Loucy (cell line): ENCODE results near the gene PGR.

Experiments used
- H2AFZ ChIP-seq: fragments of 200-600 bp; sonication (generic); 2 replicates; pipeline ENCODE4 v1.6.0; 2016; ENCODE audit warnings: antibody characterized with exemption, mild to moderate bottlenecking, low read length, moderate library complexity
- H3F3A ChIP-seq: fragments of 200-600 bp; 2 replicates; pipeline ENCODE4 v1.6.0; 2016; ENCODE audit warnings: antibody characterized with exemption, low read depth, mild to moderate bottlenecking
- H3K27me3 ChIP-seq: fragments of 200-600 bp; sonication (generic); 2 replicates; pipeline ENCODE4 v1.6.1; 2014; ENCODE audit warnings: low read length, mild to moderate bottlenecking; ENCODE audit not compliant: insufficient read depth, poor library complexity, severe bottlenecking
- H3K36me3 ChIP-seq: fragments of 200-600 bp; sonication (generic); 2 replicates; pipeline ENCODE4 v1.6.1; 2016; ENCODE audit warnings: low read length; ENCODE audit not compliant: insufficient read depth
- H3K4me1 ChIP-seq: fragments of 200-600 bp; sonication (generic); 2 replicates; pipeline ENCODE4 v1.5.1; 2014; ENCODE audit warnings: low read length, mild to moderate bottlenecking; ENCODE audit not compliant: insufficient read depth, poor library complexity, severe bottlenecking
- H3K4me2 ChIP-seq: fragments of 200-600 bp; sonication (generic); 2 replicates; pipeline ENCODE4 v1.6.0; 2014; ENCODE audit warnings: antibody characterized with exemption, low read length, low read depth, mild to moderate bottlenecking; ENCODE audit not compliant: poor library complexity, severe bottlenecking
- H3K4me3 ChIP-seq: fragments of 200-600 bp; sonication (generic); 2 replicates; pipeline ENCODE4 v1.5.1; 2014; ENCODE audit warnings: low read length, mild to moderate bottlenecking, mixed read lengths; ENCODE audit not compliant: poor library complexity, severe bottlenecking
- H3K79me2 ChIP-seq: fragments of 200-600 bp; sonication (generic); 2 replicates; pipeline ENCODE4 v1.6.1; 2014; ENCODE audit warnings: low read length; ENCODE audit not compliant: insufficient read depth
- H3K9ac ChIP-seq: fragments of 200-600 bp; sonication (generic); 2 replicates; pipeline ENCODE4 v1.6.0; 2014; ENCODE audit warnings: mild to moderate bottlenecking, low read depth, low read length, moderate library complexity; ENCODE audit not compliant: poor library complexity, severe bottlenecking
- H3K9me2 ChIP-seq: fragments of 200-600 bp; sonication (generic); replicated peaks from 2 replicates; pipeline ENCODE4 v1.6.1; 2016; ENCODE audit warnings: low read depth, low read length, mixed read lengths
- H3K9me3 ChIP-seq: fragments of 200-600 bp; sonication (generic); 2 replicates; pipeline ENCODE4 v1.6.1; 2014; ENCODE audit warnings: mild to moderate bottlenecking, antibody characterized with exemption, low read length, low read depth; ENCODE audit not compliant: insufficient read depth
- H4K20me1 ChIP-seq: fragments of 200-600 bp; sonication (generic); 2 replicates; pipeline ENCODE4 v1.6.0; 2014; ENCODE audit warnings: antibody characterized with exemption, low read length, mild to moderate bottlenecking; ENCODE audit not compliant: insufficient read depth, poor library complexity, severe bottlenecking
- EZH2phosphoT487 ChIP-seq: fragments of 200-600 bp; IDR thresholded peaks from 2 replicates; pipeline ENCODE4 v1.6.1; 2018; ENCODE audit warnings: antibody characterized with exemption, mild to moderate bottlenecking, moderate library complexity, borderline replicate concordance
- TF ChIP-seq, protein P1 (sequence below): fragments of 200-600 bp; sonication (generic); conservative IDR thresholded peaks from 2 replicates; pipeline ENCODE4 v1.5.1; 2014; ENCODE audit warnings: mild to moderate bottlenecking, antibody characterized with exemption, low read length

The PGR gene

DNA sequence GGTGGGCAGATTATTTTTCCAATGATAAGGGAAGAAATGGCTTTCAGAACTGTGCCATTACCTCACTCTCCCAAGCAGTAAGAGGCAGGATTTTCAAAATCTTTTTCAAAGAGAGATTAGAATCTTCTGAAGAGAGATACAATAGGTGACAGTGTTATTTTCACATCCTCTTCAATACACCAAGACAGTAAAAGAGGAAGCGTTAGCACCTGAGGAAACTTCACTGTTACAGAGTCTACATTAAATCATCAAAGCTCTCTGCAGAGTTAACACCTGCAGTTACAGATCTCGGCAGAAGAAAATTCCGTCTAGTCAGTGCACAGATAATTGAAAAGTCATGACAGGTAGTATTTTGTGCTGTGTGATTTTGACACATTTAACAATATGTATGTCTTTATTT, 144.9 kb downstream of the PGR start:
- TF ChIP-seq, protein P1, sequence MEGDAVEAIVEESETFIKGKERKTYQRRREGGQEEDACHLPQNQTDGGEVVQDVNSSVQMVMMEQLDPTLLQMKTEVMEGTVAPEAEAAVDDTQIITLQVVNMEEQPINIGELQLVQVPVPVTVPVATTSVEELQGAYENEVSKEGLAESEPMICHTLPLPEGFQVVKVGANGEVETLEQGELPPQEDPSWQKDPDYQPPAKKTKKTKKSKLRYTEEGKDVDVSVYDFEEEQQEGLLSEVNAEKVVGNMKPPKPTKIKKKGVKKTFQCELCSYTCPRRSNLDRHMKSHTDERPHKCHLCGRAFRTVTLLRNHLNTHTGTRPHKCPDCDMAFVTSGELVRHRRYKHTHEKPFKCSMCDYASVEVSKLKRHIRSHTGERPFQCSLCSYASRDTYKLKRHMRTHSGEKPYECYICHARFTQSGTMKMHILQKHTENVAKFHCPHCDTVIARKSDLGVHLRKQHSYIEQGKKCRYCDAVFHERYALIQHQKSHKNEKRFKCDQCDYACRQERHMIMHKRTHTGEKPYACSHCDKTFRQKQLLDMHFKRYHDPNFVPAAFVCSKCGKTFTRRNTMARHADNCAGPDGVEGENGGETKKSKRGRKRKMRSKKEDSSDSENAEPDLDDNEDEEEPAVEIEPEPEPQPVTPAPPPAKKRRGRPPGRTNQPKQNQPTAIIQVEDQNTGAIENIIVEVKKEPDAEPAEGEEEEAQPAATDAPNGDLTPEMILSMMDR, result no peak
- TF ChIP-seq EZH2phosphoT487, result no peak

DNA sequence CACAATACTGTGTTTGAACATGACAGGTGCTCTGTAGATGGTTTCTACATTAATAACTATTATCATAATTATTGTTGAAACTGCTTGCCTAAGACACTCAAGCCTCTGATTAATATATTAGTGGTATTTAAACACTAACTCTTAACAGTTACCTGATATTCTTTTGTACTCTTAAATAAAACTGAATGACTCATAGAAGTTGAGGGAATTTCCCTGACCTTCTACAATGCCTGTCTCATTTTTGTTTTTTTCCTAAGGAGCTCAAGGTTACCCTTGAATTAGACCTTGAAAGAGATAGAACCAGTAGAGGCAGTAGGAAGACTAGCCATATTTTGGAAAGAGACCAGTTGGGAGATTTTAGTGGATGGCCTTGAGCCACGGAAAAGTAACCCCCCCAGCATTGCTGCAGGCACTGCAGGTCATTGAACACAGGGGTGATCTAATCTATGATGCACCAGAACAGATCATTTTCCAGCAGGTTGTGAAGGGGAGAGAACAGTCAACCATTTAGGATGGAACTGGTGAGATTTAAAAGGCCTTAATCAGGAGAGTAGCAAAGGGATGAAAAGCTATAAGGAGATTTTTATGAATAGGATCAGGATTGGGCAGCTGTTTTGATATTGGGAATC, 148.3 kb downstream of the PGR start:
- TF ChIP-seq EZH2phosphoT487, result no peak
- TF ChIP-seq, protein P1, result no peak
- Histone ChIP-seq H3K9ac (no peak overlapping the region), H4K20me1 (no peaks in the 10 kb centered on the region), H3K9me2 (no peaks in the 10 kb centered on the region), H3K36me3 (no peaks in the 10 kb centered on the region), H3F3A (no peaks in the 10 kb centered on the region), H3K4me2 (no peak overlapping the region), H3K4me1 (no peaks in the 10 kb centered on the region), H3K4me3 (no peak overlapping the region), H2AFZ (no peak overlapping the region), H3K9me3 (no peaks in the 10 kb centered on the region), H3K27me3 (no peaks in the 10 kb centered on the region), H3K79me2 (no peaks in the 10 kb centered on the region)

More for the DNA sequence above, 144.9 kb downstream of the PGR start:
- no peaks in the 10 kb centered on the region for H3K79me2 ChIP-seq
- H3K4me1 ChIP-seq, result no peaks in the 10 kb centered on the region
- H3K4me3 ChIP-seq, result no peak overlapping the region
- no peaks in the 10 kb centered on the region for H4K20me1 ChIP-seq
- H2AFZ ChIP-seq, result no peak overlapping the region
- no peaks in the 10 kb centered on the region for H3K36me3 ChIP-seq
- H3K9me2 ChIP-seq, result no peaks in the 10 kb centered on the region
- H3K9me3 ChIP-seq, result no peaks in the 10 kb centered on the region
- H3K4me2 ChIP-seq, result no peak overlapping the region
- H3K9ac ChIP-seq, result no peak overlapping the region
- H3K27me3 ChIP-seq, result no peaks in the 10 kb centered on the region
- no peaks in the 10 kb centered on the region for H3F3A ChIP-seq

DNA sequence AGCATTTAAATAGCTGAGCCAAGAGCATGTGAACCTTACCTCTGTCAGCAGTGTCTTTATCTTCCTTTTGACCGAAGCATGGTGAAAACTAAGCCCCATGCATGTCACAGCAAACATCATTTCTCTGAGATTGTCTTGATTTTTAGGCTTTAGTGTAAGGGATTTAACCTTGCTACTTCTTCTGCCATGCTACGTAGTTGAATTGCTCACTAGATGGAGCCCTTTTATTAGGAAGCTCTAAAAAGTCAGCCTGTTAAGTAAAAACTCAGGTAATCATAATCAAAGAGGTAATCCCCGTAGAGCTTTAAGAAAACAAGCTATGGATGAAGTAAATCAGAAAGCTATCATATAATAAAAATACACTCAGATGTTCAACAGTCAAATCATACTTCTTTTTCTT, 149.5 kb downstream of the PGR start:
- no peaks in the 10 kb centered on the region for H4K20me1 ChIP-seq
- no peaks in the 10 kb centered on the region for H3K36me3 ChIP-seq
- H3K27me3 ChIP-seq, result no peaks in the 10 kb centered on the region
- H3K4me3 ChIP-seq, result no peak overlapping the region
- no peaks in the 10 kb centered on the region for H3F3A ChIP-seq
- no peak for TF ChIP-seq EZH2phosphoT487
- TF ChIP-seq, protein P1, result peak; percentile 31; the same call in 1 of the 2 replicates
- no peak overlapping the region for H3K9ac ChIP-seq
- no peaks in the 10 kb centered on the region for H3K9me2 ChIP-seq
- H3K9me3 ChIP-seq, result no peaks in the 10 kb centered on the region
- no peak overlapping the region for H2AFZ ChIP-seq
- no peak overlapping the region for H3K4me2 ChIP-seq
- no peaks in the 10 kb centered on the region for H3K4me1 ChIP-seq
- no peaks in the 10 kb centered on the region for H3K79me2 ChIP-seq
